RWPE2 (cell line): ENCODE measurements around the gene RAB15.
A peak's percentile ranks its signal among the peaks of the same experiment; 100 is the strongest.

Source experiments
- ATAC-seq: fragments of 200-7000 bp; cut with Tn5 transposase; 3 replicates; pipeline ENCODE4 v1.9.1; 2021; ENCODE audit warnings: low read depth
- DNase-seq: peaks from one replicate; pipeline ENCODE4 v3.0.0-alpha.2; 2020; ENCODE audit warnings: low spot score
- H3K27ac ChIP-seq: fragments of 450-650 bp; 2 replicates; pipeline ENCODE4 v1.5.1; 2017; ENCODE audit warnings: mild to moderate bottlenecking; ENCODE audit not compliant: poor library complexity, severe bottlenecking
- H3K27me3 ChIP-seq: fragments of 250-450 bp; sonication (Bioruptor Pico); 2 replicates; pipeline ENCODE4 v1.5.1; 2021; ENCODE audit warnings: mild to moderate bottlenecking, moderate library complexity; ENCODE audit not compliant: insufficient read depth, poor library complexity, severe bottlenecking
- H3K36me3 ChIP-seq: fragments of 250-450 bp; sonication (Bioruptor Pico); 2 replicates; pipeline ENCODE4 v1.5.1; 2020; ENCODE audit warnings: low read depth, mild to moderate bottlenecking, moderate library complexity
- H3K4me1 ChIP-seq: fragments of 250-450 bp; sonication (Bioruptor Pico); 2 replicates; pipeline ENCODE4 v1.5.1; 2021; ENCODE audit warnings: mild to moderate bottlenecking, moderate library complexity; ENCODE audit not compliant: insufficient read depth, poor library complexity, severe bottlenecking
- H3K4me3 ChIP-seq: fragments of 250-450 bp; sonication (Bioruptor Pico); 2 replicates; pipeline ENCODE4 v1.5.1; 2021; ENCODE audit warnings: mild to moderate bottlenecking, moderate library complexity; ENCODE audit not compliant: severe bottlenecking
- H3K9me3 ChIP-seq: fragments of 250-450 bp; sonication (Bioruptor Pico); 2 replicates; pipeline ENCODE4 v1.5.1; 2021; ENCODE audit warnings: mild to moderate bottlenecking, moderate library complexity; ENCODE audit not compliant: severe bottlenecking
- TF ChIP-seq, protein P1 (sequence below): fragments of 450-650 bp; IDR thresholded peaks from one replicate; pipeline ENCODE4 v1.5.1; 2017; ENCODE audit warnings: mild to moderate bottlenecking, moderate library complexity; ENCODE audit not compliant: poor library complexity, severe bottlenecking

RAB15 gene

GRCh38 chr14:64983439-64984310 lies 11.5 kb upstream of the RAB15 start:
- Histone ChIP-seq H3K4me1 (peaks cover 10% of the 10 kb centered on the region), H3K36me3 (no peaks in the 10 kb centered on the region), H3K27me3 (no peaks in the 10 kb centered on the region), H3K27ac (no peak overlapping the region), H3K4me3 (no peak overlapping the region), H3K9me3 (no peaks in the 10 kb centered on the region)
- ATAC-seq (no peak), DNase-seq (no peak)
- TF ChIP-seq, protein P1, sequence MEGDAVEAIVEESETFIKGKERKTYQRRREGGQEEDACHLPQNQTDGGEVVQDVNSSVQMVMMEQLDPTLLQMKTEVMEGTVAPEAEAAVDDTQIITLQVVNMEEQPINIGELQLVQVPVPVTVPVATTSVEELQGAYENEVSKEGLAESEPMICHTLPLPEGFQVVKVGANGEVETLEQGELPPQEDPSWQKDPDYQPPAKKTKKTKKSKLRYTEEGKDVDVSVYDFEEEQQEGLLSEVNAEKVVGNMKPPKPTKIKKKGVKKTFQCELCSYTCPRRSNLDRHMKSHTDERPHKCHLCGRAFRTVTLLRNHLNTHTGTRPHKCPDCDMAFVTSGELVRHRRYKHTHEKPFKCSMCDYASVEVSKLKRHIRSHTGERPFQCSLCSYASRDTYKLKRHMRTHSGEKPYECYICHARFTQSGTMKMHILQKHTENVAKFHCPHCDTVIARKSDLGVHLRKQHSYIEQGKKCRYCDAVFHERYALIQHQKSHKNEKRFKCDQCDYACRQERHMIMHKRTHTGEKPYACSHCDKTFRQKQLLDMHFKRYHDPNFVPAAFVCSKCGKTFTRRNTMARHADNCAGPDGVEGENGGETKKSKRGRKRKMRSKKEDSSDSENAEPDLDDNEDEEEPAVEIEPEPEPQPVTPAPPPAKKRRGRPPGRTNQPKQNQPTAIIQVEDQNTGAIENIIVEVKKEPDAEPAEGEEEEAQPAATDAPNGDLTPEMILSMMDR = peak; percentile 99

- H3K36me3 ChIP-seq = no peaks in the 10 kb centered on the region
- H3K4me1 ChIP-seq = peaks cover 4% of the 10 kb centered on the region
- H3K27me3 ChIP-seq = no peaks in the 10 kb centered on the region
- DNase-seq (no peak), ATAC-seq (0 out of 3 replicates have a peak, but pooled peaks have one; percentile 35)
- H3K4me3 ChIP-seq = no peak overlapping the region
- TF ChIP-seq, protein P1 = no peak
- no peak overlapping the region for H3K27ac ChIP-seq
- no peaks in the 10 kb centered on the region for H3K9me3 ChIP-seq
Observed at GRCh38 chr14:64979336-64980074, 7.4 kb upstream of the RAB15 start.

DNA sequence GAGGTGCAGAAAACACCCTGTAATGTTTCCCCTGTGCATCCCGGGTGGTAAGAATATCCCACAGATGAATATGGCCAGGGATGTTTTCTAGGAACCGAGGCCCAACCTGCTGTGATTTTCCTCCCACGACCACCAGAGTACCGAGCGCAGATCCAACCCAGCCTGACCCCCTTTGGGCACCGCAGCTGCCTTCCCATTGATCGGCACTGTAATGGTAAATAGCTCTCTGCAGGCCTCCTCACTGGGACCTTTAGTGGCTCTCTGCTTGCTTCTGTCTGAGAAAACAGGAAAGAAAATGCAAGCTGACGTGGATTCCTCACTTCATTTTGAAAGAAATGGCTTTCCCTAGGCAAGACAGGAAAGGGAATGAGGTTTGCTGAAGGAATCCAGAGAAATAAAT lies 2.4 kb upstream of the RAB15 start:
- Histone ChIP-seq H3K4me1 (no peaks in the 10 kb centered on the region), H3K27ac (no peak overlapping the region), H3K36me3 (no peaks in the 10 kb centered on the region), H3K9me3 (no peaks in the 10 kb centered on the region), H3K4me3 (no peak overlapping the region), H3K27me3 (no peaks in the 10 kb centered on the region)
- DNase-seq (no peak), ATAC-seq (no peak)
- TF ChIP-seq, protein P1 = no peak

GRCh38 chr14:64973826-64974225 lies 1.7 kb upstream of the RAB15 start:
- H3K9me3 ChIP-seq = no peaks in the 10 kb centered on the region
- no peaks in the 10 kb centered on the region for H3K27me3 ChIP-seq
- ATAC-seq (no peak), DNase-seq (no peak)
- no peaks in the 10 kb centered on the region for H3K36me3 ChIP-seq
- H3K27ac ChIP-seq = no peak overlapping the region
- no peaks in the 10 kb centered on the region for H3K4me1 ChIP-seq
- TF ChIP-seq, protein P1 = no peak
- H3K4me3 ChIP-seq = no peak overlapping the region
